GM13977 (cell line): Measurements from ENCODE around the gene CSNK2A1.

Experiments
- DNase-seq: peaks from one replicate; pipeline ENCODE4 v3.0.0; 2012; ENCODE audit warnings: low spot score
- CTCF ChIP-seq: IDR thresholded peaks from 2 replicates; pipeline ENCODE4 v1.5.1; 2012; ENCODE audit warnings: mild to moderate bottlenecking, control low read depth; ENCODE audit not compliant: insufficient read depth; ENCODE audit errors: extremely low read depth, missing control alignments
- in situ Hi-C: fragments of 300-500 bp; cut with MboI; formaldehyde crosslinking; loops from one replicate; pipeline ENCODE4 v1.12.0; 2022; ENCODE audit warnings: low sequenced_read_pairs, low pct_unique_long_range_greater_than_20kb, mixed read lengths, inconsistent platforms; ENCODE audit not compliant: unreplicated experiment

CSNK2A1 gene

GRCh38 chr20:497979-498378, 45.6 kb downstream of the CSNK2A1 start:
- no peak for TF ChIP-seq CTCF
- DNase-seq: no peak
- in situ Hi-C loops: no loop called here

- in situ Hi-C loops: no loop called here
- no peak for DNase-seq
These were observed 47.4 kb downstream of the CSNK2A1 start for GRCh38 chr20:496126-496696.

GRCh38 chr20:492159-492558, 51.4 kb downstream of the CSNK2A1 start:
- no peak for TF ChIP-seq CTCF
- in situ Hi-C loops: no loop called here
- no peak for DNase-seq

More at GRCh38 chr20:496126-496696, 47.4 kb downstream of the CSNK2A1 start:
- TF ChIP-seq CTCF: no peak

- no peak for DNase-seq
- in situ Hi-C loops: no loop called here
- TF ChIP-seq CTCF: no peak
These were observed 55.9 kb downstream of the CSNK2A1 start for GRCh38 chr20:487655-488054.

GRCh38 chr20:483815-484644, 59.6 kb downstream of the CSNK2A1 start:
- DNase-seq: no peak
- in situ Hi-C loops: no loop called here
- TF ChIP-seq CTCF: no peak

GRCh38 chr20:481167-481566, 62.4 kb downstream of the CSNK2A1 start:
- DNase-seq: no peak
- no peak for TF ChIP-seq CTCF
- in situ Hi-C loops: no loop called here
